ENCODE results near the gene SIX3.

- TF ChIP-seq POLR2A (IDR thresholded peaks at IDR 0.05) = no peak
- TF ChIP-seq CTCF (IDR thresholded peaks at IDR 0.05) = no peak
Observed at GRCh38 chr2:44920751-44921150, 20.8 kb upstream of the SIX3 start.
